SK-MEL-5 (cell line): Measurements from ENCODE around the gene DEF6. TPM values are rescaled to one million over a fixed set of nuclear protein-coding genes. Genes with fewer than 3 reads are reported as not detected.
"Not testable (repeated sequence)": the region's sequence is repeated elsewhere in the genome, so short reads cannot be mapped to it uniquely, and the experiment has no call there.

Experiments
- DNase-seq: peaks from one replicate; pipeline ENCODE4 v3.0.0-alpha.2; 2016; ENCODE audit warnings: low read depth, low spot score
- in situ Hi-C: cut with HindIII; loops from 2 replicates; pipeline ENCODE4 v1.10.0; 2016; ENCODE audit warnings: low sequenced_read_pairs, high pct_unique_total_duplicates, low pct_unique_long_range_greater_than_20kb
- total RNA-seq: library from RNA; depleted of rRNA; stranded (reverse); fragments of >200 nt; shearing (Covaris generic); gene quantifications from 2 replicates; pipeline ENCODE4 v1.2.3, GENCODE V29; 2014

The DEF6 gene
- total RNA-seq, 1 experiment from 2014 or later: 0.71 TPM

- DNase-seq: no peak
- in situ Hi-C loops: no loop called here
These were observed 23.5 kb downstream of the DEF6 start for GRCh38 chr6:35321091-35321490.

GRCh38 chr6:35327349-35328027, 29.9 kb downstream of the DEF6 start:
- in situ Hi-C loops: no loop called here
- DNase-seq: peak; percentile 73

- in situ Hi-C loops: no loop called here
- no peak for DNase-seq
These were observed 30.6 kb downstream of the DEF6 start for GRCh38 chr6:35328108-35328723.

- DNase-seq, in situ Hi-C loops: not testable (repeated sequence)
These were observed 31.3 kb downstream of the DEF6 start for GRCh38 chr6:35328965-35329364.

- no peak for DNase-seq
- in situ Hi-C loops: no loop called here
These were observed 33.0 kb downstream of the DEF6 start for GRCh38 chr6:35330541-35331119.

- in situ Hi-C loops: not testable (repeated sequence)
- peak; percentile 66 for DNase-seq
These were observed 34.7 kb downstream of the DEF6 start for GRCh38 chr6:35332074-35332887.

- DNase-seq: no peak
- in situ Hi-C loops: no loop called here
These were observed 43.9 kb downstream of the DEF6 start for GRCh38 chr6:35341557-35341956.

- in situ Hi-C loops: no loop called here
- DNase-seq: peak; percentile 96
These were observed 44.9 kb downstream of the DEF6 start, which contains the start of gene PPARD for GRCh38 chr6:35342258-35343091. Gene PPARD (plus strand): TSS chr6:35342558. CDS start chr6:35411088, 68,530 bp downstream.

GRCh38 chr6:35343092-35343834, 45.6 kb downstream of the DEF6 start:
- DNase-seq: no peak
- in situ Hi-C loops: no loop called here

- DNase-seq: no peak
- in situ Hi-C loops: no loop called here
These were observed 46.4 kb downstream of the DEF6 start for GRCh38 chr6:35343835-35344550.

- DNase-seq: no peak
- in situ Hi-C loops: no loop called here
These were observed 53.8 kb downstream of the DEF6 start for GRCh38 chr6:35351422-35351821.

- no peak for DNase-seq
- in situ Hi-C loops: no loop called here
These were observed 55.1 kb downstream of the DEF6 start for GRCh38 chr6:35352735-35353134.

- DNase-seq: no peak
- in situ Hi-C loops: no loop called here
These were observed 56.9 kb downstream of the DEF6 start for GRCh38 chr6:35354361-35355135.

- in situ Hi-C loops: no loop called here
- DNase-seq: no peak
These were observed 58.8 kb downstream of the DEF6 start for GRCh38 chr6:35356391-35356790.

- in situ Hi-C loops: no loop called here
- DNase-seq: no peak
These were observed 60.1 kb downstream of the DEF6 start for GRCh38 chr6:35357677-35358076.

- no peak for DNase-seq
These were observed 60.5 kb downstream of the DEF6 start for GRCh38 chr6:35358086-35358485.

More at GRCh38 chr6:35358086-35358485, 60.5 kb downstream of the DEF6 start:
- in situ Hi-C loops: no loop called here
